RWPE1 (cell line): ENCODE results near the gene GLIS2.
"Not testable (repeated sequence)": the region's sequence is repeated elsewhere in the genome, so short reads cannot be mapped to it uniquely, and the experiment has no call there.

Source experiments
- CTCF ChIA-PET: fragments of 350-600 bp; sonication (Branson Sonifier 250); formaldehyde crosslinking; extraction: SDS; loops from one replicate; lab custom pipeline; 2021; lab: Yijun Ruan, JAX
- POLR2A ChIA-PET: fragments of 400-600 bp; formaldehyde crosslinking; extraction: SDS; loops from one replicate; lab custom pipeline; 2020; ENCODE audit warnings: antibody characterized with exemption; ENCODE audit not compliant: low non-redundant PET; lab: Yijun Ruan, JAX
- DNase-seq: peaks from one replicate; pipeline ENCODE4 v3.0.0; 2012; ENCODE audit warnings: low spot score
- H3K27ac ChIP-seq: fragments of 450-650 bp; 2 replicates; pipeline ENCODE4 v1.5.1; 2017
- TF ChIP-seq, protein P1 (sequence below): fragments of 450-650 bp; conservative IDR thresholded peaks from 2 replicates; pipeline ENCODE4 v1.5.1; 2017; ENCODE audit warnings: low read depth, mild to moderate bottlenecking

GLIS2 gene

DNA sequence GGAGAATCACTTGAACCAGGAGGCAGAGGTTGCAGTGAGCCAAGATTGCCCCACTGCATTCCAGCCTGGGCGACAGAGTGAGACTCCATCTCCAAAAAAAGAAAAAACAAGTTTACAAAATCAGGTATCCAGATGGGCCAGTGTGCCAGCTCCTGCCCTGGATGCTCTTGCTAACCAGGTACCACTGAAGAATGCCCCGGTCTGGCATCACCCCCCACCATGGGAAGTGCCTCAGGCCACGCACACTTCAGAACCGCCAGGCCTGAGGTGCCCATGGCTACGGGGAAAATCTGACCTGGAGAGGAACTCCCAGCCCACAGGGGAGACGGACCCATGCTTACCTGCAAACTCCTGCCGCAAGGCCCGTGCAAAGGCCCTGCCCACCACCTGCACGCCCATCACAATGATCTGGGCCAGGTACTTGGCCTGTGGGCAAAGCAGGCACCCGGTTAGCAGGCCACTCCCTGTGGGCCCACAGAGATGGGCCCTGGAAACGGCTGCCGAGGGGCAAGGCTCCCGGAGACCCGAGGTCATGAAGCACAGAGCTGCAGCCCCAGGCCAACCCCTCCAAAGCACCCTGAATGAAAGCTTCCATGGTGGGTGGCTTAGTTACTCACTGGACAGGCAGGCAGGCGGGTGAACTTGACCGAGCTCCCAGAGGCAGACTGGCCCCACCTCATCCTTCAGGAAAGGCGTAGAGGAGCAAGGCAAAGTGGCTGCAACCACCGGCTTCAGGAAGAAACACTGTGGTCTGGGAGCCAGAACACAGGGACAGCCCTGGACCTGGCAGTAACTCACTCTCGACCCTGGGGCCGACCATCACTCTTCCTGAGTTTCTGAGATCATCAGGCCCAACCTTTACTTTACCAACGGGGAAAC, 27.2 kb downstream of the GLIS2 start:
- TF ChIP-seq, protein P1, sequence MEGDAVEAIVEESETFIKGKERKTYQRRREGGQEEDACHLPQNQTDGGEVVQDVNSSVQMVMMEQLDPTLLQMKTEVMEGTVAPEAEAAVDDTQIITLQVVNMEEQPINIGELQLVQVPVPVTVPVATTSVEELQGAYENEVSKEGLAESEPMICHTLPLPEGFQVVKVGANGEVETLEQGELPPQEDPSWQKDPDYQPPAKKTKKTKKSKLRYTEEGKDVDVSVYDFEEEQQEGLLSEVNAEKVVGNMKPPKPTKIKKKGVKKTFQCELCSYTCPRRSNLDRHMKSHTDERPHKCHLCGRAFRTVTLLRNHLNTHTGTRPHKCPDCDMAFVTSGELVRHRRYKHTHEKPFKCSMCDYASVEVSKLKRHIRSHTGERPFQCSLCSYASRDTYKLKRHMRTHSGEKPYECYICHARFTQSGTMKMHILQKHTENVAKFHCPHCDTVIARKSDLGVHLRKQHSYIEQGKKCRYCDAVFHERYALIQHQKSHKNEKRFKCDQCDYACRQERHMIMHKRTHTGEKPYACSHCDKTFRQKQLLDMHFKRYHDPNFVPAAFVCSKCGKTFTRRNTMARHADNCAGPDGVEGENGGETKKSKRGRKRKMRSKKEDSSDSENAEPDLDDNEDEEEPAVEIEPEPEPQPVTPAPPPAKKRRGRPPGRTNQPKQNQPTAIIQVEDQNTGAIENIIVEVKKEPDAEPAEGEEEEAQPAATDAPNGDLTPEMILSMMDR = no peak
- POLR2A ChIA-PET = no interaction called here
- CTCF ChIA-PET = no interaction called here
- no peak for DNase-seq
- peak overlapping the region; percentile 38 for H3K27ac ChIP-seq

DNA sequence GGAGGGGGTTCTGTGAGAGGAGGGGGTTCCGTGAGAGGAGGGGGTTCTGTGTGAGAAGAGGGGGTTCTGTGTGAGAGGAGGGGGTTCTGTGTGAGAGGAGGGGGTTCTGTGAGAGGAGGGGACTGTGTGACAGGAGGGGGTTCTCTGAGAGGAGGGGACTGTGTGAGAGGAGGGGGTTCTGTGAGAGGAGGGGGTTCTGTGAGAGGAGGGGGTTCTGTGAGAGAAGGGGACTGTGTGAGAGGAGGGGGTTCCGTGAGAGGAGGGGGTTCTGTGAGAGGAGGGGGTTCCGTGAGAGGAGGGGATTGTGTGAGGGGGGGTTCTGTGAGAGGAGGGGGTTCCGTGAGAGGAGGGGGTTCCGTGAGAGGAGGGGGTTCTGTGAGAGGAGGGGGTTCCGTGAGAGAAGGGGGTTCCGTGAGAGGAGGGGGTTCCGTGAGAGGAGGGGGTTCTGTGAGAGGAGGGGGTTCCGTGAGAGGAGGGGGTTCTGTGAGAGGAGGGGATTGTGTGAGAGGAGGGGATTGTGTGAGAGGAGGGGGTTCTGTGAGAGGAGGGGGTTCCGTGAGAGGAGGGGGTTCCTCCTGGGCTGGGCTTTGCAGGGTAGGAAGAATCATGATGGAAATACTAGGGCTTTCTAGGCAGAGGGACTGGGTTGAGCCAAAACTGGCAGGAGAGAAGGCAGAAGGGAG, 28.6 kb downstream of the GLIS2 start:
- CTCF ChIA-PET, POLR2A ChIA-PET, DNase-seq: not testable (repeated sequence)
- H3K27ac ChIP-seq = peak overlapping the region; percentile 71

DNA sequence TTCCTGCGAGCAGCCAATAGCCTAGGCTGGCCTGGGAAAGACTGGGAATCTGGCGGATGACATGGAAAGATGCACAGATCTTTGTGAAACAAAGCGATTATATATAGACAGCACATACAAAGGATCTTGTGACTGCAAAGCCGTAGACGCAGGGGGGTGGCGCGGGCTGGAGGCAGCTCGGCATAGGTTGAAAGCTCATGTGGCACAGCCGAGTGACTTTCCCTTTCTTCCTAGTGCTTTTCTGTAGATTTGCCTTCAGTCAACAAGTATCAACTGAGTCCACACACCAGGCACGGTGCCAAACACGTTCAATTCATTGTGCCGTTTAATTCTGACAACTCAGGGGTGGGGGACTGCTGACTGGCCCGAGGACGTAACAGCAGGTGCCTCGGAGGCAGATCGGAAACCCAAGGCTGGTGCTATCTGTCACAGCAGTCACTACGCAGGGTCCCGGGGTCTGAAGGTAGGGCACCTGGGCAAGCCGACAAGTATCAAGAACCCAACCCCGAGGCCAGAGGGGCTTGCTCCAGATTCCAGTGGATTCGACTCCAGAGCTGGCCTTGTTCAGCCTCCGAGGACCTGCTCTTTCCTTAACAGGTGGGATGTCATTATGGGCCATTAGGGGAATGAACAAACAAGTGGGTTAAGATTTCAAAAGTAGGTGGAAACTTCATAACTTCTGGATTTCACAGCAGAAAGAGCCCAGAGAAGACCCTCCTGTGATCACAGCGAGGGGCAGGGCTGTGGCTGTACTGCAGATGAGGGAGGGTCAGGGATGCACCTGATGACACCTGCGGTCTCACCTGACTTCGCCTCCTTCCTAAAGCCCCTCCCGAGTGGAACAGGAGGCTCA, 29.3 kb downstream of the GLIS2 start:
- ChIA-PET CTCF (interaction anchor here (0.5 kb wide), 1 partner anchor 211 kb away, joined by 4 read pairs; the partner anchor contains the start of gene C16orf96), POLR2A (no interaction called here)
- TF ChIP-seq, protein P1 = no peak
- DNase-seq = no peak
- H3K27ac ChIP-seq = peak overlapping the region; percentile 71

DNA sequence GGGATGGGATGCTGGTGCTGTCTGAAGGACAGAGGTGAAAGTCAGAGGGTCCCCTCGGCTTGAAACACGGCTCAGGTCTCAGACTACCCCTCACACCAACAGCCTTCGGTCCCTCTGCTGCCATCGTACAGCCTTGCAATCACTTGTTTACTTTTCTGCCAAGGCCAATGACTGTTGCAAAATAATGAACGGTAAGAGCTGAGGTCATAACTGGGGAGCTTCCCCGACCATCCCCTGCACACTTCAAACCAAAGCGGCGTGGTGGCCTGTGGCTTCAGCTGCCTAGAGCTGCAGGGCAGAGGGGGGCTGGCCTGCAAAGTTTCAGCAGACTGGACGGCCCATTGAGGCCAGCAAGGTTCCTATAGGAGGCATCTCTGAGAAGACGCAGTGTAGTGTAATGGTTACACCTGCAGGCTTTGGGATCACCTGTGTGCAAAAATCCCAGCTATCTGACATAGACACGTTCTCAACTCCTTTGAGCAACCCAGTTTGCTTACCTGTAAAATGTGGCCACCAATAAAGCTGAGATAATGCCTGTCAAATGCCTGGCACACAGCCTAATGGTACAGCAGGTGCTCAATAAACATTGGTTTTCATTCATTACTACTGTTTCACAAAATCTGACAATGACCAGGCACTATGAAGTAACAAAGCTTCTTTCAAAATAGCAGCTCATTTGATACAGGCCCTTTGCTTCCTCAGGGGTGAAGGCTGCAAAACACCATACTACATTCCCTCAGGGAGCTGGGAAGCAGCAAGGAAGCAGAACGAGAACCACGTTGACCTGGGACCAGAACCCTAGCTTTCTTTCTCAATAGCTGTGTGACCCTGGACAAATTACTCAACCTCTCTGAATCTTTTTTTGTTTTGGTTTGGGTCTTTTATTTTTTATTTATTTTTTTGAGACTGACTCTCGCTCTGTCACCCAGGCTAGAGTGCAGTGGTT, 30.2 kb downstream of the GLIS2 start:
- no peak for DNase-seq
- CTCF ChIA-PET = interaction anchor here (0.6 to 2.6 kb wide), 4 partner anchors 56 to 346 kb away, joined by 3 to 10 read pairs (median 3); no protein-coding TSS in a partner anchor
- POLR2A ChIA-PET = no interaction called here
- H3K27ac ChIP-seq = peak overlapping the region; percentile 71
- TF ChIP-seq, protein P1 = no peak

DNA sequence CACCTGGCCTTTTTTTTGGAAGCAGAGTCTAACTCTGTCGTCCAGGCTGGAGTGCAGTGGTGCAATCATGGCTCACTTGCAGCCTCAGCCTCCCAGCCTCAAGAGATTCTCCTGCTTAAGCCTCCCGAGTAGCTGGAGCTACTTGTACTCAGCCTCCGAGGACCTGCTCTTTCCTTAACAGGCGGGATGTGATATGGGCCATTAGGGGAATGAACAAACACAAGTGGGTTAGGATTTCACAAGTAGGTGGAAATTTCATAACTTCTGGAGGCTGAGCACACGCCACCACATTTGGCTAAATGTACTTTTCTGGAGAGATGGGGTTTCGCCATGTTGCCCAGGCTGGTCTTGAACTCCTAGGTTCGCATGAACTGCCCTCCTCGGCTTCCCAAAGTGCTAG, 31.1 kb downstream of the GLIS2 start:
- DNase-seq = no peak
- ChIA-PET CTCF (interaction anchor here (1.4 to 2.6 kb wide), 2 partner anchors 12 to 56 kb away, joined by 7 to 10 read pairs; no protein-coding TSS in a partner anchor), POLR2A (no interaction called here)
- TF ChIP-seq, protein P1 = no peak
- peak overlapping the region; percentile 63 for H3K27ac ChIP-seq
